HL-60 (cell line): ENCODE measurements around the gene ZNF274.
A peak's percentile ranks its signal among the peaks of the same experiment; 100 is the strongest.

Experiments used
- DNase-seq, 2 experiments: peaks; one replicate each; pipeline ENCODE4 v3.0.0-alpha.2; 2010 to 2020; ENCODE audit warnings: low read depth in 1 of 2, low spot score in 1 of 2
- H3K27ac ChIP-seq: fragments of 250-450 bp; sonication (Bioruptor Pico); replicated peaks from 2 replicates; pipeline ENCODE4 v1.5.1; 2020; ENCODE audit warnings: mild to moderate bottlenecking, moderate library complexity
- H3K27me3 ChIP-seq: fragments of 250-450 bp; sonication (Bioruptor Pico); 2 replicates; pipeline ENCODE4 v1.5.1; 2021; ENCODE audit warnings: mild to moderate bottlenecking, moderate library complexity; ENCODE audit not compliant: insufficient read depth, poor library complexity, severe bottlenecking
- H3K4me3 ChIP-seq: replicated peaks from 2 replicates; pipeline ENCODE4 v1.5.1; 2011; ENCODE audit warnings: mild to moderate bottlenecking, control low read depth, low read length; ENCODE audit not compliant: insufficient read depth
- GABPA ChIP-seq: IDR thresholded peaks from 2 replicates; pipeline ENCODE4 v1.6.1; 2012; ENCODE audit warnings: low read depth
- POLR2AphosphoS5 ChIP-seq: IDR thresholded peaks from 2 replicates; pipeline ENCODE4 v1.6.1; 2012; ENCODE audit warnings: low read depth
- SPI1 ChIP-seq: IDR thresholded peaks from 2 replicates; pipeline ENCODE4 v1.6.1; 2012; ENCODE audit warnings: low read depth, mild to moderate bottlenecking, borderline replicate concordance
- TF ChIP-seq, protein P1 (sequence below): IDR thresholded peaks from 2 replicates; pipeline ENCODE4 v1.6.1; 2012; ENCODE audit warnings: low read depth; ENCODE audit not compliant: insufficient replicate concordance
- TF ChIP-seq, protein P2 (sequence below): IDR thresholded peaks from one replicate; pipeline ENCODE4 v1.5.1; 2011; ENCODE audit warnings: low read length, control low read depth, inconsistent platforms; ENCODE audit not compliant: insufficient read depth

The ZNF274 gene

DNA sequence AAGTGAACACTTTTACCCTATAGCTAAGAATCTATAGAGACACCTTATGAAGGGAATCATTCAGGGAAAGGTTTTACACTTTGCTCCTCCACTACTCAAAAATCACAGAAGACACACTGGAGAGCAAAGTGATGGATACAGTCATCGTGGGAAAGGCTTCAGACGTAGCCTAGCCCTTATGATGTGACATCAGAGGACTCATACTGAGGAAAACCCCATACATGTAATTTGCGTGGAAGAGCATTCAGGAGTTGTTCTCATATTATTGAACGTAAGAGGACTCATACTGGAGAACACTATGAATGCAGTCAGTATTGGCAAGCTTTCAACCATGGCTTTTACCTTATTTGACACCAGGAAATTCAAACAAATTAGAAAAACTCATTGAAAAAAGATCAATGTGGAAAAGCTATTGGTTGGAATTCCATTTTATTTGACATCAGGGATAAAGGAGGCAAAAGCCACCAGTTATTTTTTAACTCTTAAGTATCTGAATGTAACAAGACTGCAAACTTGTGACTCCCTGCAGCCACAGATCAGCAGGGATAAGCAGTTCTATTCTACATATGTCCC is 16.1 kb upstream of the ZNF274 start:
- TF ChIP-seq GABPA = no peak
- no peak for DNase-seq
- no peak overlapping the region for H3K4me3 ChIP-seq
- no peaks in the 10 kb centered on the region for H3K27me3 ChIP-seq
- H3K27ac ChIP-seq = no peak overlapping the region

DNA sequence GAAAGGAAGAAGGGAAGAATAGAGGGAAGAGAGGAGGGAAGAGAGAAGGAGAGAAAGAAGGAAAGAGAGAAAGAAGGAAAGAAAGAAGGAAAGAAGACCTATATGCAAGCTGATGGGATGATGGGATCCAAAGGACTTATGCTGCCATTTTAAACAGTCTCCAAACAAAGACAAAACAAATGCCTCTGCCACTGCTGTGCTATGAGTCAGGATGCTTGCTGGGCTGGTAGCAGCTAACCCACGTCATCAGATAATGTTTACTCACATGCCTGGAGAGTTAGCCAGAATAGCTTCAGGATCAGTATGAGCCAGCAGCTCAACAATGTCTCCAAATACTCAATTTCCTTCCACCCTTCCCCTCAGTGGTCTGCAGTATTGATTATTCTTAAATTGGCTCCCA is 12.0 kb upstream of the ZNF274 start:
- TF ChIP-seq, protein P1, sequence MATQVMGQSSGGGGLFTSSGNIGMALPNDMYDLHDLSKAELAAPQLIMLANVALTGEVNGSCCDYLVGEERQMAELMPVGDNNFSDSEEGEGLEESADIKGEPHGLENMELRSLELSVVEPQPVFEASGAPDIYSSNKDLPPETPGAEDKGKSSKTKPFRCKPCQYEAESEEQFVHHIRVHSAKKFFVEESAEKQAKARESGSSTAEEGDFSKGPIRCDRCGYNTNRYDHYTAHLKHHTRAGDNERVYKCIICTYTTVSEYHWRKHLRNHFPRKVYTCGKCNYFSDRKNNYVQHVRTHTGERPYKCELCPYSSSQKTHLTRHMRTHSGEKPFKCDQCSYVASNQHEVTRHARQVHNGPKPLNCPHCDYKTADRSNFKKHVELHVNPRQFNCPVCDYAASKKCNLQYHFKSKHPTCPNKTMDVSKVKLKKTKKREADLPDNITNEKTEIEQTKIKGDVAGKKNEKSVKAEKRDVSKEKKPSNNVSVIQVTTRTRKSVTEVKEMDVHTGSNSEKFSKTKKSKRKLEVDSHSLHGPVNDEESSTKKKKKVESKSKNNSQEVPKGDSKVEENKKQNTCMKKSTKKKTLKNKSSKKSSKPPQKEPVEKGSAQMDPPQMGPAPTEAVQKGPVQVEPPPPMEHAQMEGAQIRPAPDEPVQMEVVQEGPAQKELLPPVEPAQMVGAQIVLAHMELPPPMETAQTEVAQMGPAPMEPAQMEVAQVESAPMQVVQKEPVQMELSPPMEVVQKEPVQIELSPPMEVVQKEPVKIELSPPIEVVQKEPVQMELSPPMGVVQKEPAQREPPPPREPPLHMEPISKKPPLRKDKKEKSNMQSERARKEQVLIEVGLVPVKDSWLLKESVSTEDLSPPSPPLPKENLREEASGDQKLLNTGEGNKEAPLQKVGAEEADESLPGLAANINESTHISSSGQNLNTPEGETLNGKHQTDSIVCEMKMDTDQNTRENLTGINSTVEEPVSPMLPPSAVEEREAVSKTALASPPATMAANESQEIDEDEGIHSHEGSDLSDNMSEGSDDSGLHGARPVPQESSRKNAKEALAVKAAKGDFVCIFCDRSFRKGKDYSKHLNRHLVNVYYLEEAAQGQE = no peak
- TF ChIP-seq GABPA = no peak
- TF ChIP-seq, protein P2, sequence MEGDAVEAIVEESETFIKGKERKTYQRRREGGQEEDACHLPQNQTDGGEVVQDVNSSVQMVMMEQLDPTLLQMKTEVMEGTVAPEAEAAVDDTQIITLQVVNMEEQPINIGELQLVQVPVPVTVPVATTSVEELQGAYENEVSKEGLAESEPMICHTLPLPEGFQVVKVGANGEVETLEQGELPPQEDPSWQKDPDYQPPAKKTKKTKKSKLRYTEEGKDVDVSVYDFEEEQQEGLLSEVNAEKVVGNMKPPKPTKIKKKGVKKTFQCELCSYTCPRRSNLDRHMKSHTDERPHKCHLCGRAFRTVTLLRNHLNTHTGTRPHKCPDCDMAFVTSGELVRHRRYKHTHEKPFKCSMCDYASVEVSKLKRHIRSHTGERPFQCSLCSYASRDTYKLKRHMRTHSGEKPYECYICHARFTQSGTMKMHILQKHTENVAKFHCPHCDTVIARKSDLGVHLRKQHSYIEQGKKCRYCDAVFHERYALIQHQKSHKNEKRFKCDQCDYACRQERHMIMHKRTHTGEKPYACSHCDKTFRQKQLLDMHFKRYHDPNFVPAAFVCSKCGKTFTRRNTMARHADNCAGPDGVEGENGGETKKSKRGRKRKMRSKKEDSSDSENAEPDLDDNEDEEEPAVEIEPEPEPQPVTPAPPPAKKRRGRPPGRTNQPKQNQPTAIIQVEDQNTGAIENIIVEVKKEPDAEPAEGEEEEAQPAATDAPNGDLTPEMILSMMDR = no peak
- no peak for TF ChIP-seq POLR2AphosphoS5
- no peak for TF ChIP-seq SPI1
- Histone ChIP-seq H3K27me3 (no peaks in the 10 kb centered on the region), H3K4me3 (no peak overlapping the region), H3K27ac (no peak overlapping the region)
- no peak for DNase-seq

DNA sequence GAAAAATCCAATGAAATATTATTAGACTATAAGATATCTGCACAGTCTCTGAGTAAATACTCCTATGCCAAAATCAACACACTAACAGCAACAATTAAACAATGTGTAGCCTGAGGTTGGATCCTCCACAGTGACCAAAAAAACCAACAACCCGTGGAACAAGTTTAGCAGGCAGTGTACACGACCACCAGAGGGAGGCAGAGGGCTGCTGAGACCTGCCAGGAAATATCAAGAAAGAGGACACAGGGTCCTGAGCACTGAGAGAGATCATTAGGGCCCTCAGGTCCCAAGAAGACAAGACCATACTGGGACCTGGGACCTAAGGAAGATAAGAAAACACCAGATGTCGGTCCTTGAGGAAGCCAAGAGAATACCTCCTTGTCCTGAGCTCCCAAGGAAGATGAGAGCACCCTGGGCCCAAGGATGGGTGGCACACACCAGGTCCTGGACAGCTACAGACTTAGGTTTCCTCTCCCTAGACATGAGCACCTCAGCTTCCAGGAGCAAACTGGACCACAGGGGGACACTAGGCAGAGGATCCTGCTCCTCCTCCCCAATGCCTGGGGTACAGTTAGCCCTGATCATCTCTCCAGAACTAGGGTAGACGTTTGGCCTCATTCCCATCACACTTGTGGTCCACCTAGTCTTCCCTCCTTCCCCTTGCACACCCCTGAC is 822 bp upstream of the ZNF274 start:
- DNase-seq = peak; percentile 54 to 86
- TF ChIP-seq, protein P2 = peak; percentile 78
- TF ChIP-seq POLR2AphosphoS5 (no peak), SPI1 (no peak), GABPA (no peak)
- TF ChIP-seq, protein P1 = no peak
- Histone ChIP-seq H3K27me3 (no peaks in the 10 kb centered on the region), H3K4me3 (peak overlapping the region; percentile 47), H3K27ac (peak overlapping the region; percentile 99)

DNA sequence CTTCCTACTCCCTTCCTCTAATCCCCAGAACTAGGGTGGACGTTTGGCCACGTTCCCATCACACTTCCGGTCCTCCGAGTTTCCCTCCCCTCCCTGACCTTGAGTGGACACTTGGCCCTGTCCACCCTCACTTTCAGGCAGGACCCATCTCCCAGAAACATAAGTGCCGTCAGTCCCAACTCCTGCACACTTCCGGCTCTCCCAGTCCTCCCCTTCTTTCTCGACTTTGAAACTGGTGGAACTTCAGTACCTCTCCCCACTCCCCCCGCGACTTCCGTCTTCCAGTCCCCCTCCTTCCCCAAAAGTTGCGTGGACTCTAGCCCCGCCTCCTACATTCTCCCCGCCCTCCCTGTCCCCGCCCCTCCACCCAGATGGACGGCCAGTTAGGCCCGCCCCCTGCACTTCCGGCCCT is 278 bp upstream of the ZNF274 start:
- peak; percentile 70 for TF ChIP-seq GABPA
- no peak for TF ChIP-seq SPI1
- TF ChIP-seq POLR2AphosphoS5 = peak; percentile 7
- TF ChIP-seq, protein P2 = no peak
- TF ChIP-seq, protein P1 = no peak
- peak; percentile 94 to 97 for DNase-seq
- H3K27ac ChIP-seq = peak overlapping the region; percentile 99
- H3K4me3 ChIP-seq = peak overlapping the region; percentile 47
- H3K27me3 ChIP-seq = no peaks in the 10 kb centered on the region
